ENCODE results near the gene RASGRP3. TPM values are rescaled to one million over a fixed set of nuclear protein-coding genes. Genes with fewer than 3 reads are reported as not detected.

Gene RASGRP3
- total and polyA plus RNA-seq, 2 of the 13 experiments (the other 11 are each of a cell fraction or from before 2014, with no cell fraction given): 0.01 TPM; not detected in 1

DNA sequence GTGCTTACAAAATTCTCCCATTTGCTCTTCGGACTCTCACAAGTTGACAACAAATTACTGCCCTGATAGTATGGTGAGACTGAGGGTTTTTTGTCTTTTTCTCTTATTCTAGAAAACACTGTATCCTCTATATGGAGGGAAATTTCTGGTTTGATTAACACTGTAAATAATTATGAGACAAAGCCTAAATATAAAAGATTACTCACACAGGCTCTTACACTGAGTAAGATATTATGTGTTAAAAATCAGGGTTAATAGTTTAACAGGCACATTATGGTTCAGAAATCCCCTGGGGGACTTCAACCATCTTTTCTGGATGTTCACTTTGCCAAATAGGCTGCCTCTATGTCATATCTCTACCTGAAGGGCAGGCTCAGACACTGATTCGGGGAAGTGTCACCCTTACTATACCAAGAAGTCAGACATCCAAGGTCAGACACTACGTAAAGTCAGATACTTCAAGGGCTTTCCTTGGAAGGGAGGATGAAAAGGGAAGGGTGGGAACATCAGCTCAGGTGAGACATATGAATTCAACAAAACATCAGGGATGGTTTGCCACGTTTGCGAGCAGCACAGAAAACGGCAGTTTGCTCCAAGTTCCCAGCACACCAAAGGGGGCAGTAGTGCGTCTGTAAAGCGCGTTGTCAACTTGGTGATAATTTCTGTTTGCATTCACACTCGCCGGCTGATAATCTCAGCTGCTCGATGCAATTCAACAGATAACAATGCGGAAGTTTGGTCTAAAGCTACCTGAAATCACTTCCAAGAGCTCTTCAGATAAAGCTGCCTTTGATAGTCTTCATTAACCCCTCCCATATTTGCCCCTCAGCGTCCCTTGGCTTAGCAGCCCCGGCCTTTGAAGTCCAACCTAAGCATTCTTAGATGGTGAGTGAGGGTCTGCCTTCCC, 972 bp upstream of the RASGRP3 start (continued):
- TF ChIP-seq, protein P1, sequence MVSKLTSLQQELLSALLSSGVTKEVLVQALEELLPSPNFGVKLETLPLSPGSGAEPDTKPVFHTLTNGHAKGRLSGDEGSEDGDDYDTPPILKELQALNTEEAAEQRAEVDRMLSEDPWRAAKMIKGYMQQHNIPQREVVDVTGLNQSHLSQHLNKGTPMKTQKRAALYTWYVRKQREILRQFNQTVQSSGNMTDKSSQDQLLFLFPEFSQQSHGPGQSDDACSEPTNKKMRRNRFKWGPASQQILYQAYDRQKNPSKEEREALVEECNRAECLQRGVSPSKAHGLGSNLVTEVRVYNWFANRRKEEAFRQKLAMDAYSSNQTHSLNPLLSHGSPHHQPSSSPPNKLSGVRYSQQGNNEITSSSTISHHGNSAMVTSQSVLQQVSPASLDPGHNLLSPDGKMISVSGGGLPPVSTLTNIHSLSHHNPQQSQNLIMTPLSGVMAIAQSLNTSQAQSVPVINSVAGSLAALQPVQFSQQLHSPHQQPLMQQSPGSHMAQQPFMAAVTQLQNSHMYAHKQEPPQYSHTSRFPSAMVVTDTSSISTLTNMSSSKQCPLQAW (CRISPR knock-in tag; IDR thresholded peaks at IDR 0.05): no peak
- TF ChIP-seq ZNF251 (CRISPR knock-in tag; IDR thresholded peaks at IDR 0.05): no peak
- no peak for TF ChIP-seq ZNF34 (CRISPR knock-in tag; IDR thresholded peaks at IDR 0.05; ENCODE audit: borderline replicate concordance)
- no peak for TF ChIP-seq FIP1L1 (IDR thresholded peaks at IDR 0.05; ENCODE audit: borderline replicate concordance, insufficient read depth, low read depth, low read length)
- TF ChIP-seq CHCHD3 (CRISPR knock-in tag; IDR thresholded peaks at IDR 0.05): no peak
- TF ChIP-seq, protein P2, sequence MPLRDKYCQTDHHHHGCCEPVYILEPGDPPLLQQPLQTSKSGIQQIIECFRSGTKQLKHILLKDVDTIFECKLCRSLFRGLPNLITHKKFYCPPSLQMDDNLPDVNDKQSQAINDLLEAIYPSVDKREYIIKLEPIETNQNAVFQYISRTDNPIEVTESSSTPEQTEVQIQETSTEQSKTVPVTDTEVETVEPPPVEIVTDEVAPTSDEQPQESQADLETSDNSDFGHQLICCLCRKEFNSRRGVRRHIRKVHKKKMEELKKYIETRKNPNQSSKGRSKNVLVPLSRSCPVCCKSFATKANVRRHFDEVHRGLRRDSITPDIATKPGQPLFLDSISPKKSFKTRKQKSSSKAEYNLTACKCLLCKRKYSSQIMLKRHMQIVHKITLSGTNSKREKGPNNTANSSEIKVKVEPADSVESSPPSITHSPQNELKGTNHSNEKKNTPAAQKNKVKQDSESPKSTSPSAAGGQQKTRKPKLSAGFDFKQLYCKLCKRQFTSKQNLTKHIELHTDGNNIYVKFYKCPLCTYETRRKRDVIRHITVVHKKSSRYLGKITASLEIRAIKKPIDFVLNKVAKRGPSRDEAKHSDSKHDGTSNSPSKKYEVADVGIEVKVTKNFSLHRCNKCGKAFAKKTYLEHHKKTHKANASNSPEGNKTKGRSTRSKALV (CRISPR knock-in tag; IDR thresholded peaks at IDR 0.05): no peak
- peak; percentile 48 for TF ChIP-seq ELF1 (CRISPR knock-in tag; IDR thresholded peaks at IDR 0.05)
- TF ChIP-seq ZNF335 (CRISPR knock-in tag; IDR thresholded peaks at IDR 0.05): no peak
- TF ChIP-seq FOXA3 (CRISPR knock-in tag; IDR thresholded peaks at IDR 0.05): 0 out of 2 replicates have a peak, but pooled peaks have one; percentile 38
- no peak for TF ChIP-seq DPF2 (CRISPR knock-in tag; IDR thresholded peaks at IDR 0.05; ENCODE audit: borderline replicate concordance, low read depth)
- TF ChIP-seq, protein P3, sequence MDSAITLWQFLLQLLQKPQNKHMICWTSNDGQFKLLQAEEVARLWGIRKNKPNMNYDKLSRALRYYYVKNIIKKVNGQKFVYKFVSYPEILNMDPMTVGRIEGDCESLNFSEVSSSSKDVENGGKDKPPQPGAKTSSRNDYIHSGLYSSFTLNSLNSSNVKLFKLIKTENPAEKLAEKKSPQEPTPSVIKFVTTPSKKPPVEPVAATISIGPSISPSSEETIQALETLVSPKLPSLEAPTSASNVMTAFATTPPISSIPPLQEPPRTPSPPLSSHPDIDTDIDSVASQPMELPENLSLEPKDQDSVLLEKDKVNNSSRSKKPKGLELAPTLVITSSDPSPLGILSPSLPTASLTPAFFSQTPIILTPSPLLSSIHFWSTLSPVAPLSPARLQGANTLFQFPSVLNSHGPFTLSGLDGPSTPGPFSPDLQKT (CRISPR knock-in tag; IDR thresholded peaks at IDR 0.05; ENCODE audit: borderline replicate concordance): no peak
- no peak for TF ChIP-seq ZNF558 (CRISPR knock-in tag; IDR thresholded peaks at IDR 0.05; ENCODE audit: borderline replicate concordance)
- TF ChIP-seq SMARCE1 (IDR thresholded peaks at IDR 0.05; ENCODE audit: borderline replicate concordance): no peak
- no peak for TF ChIP-seq ZNF180 (CRISPR knock-in tag; IDR thresholded peaks at IDR 0.05; ENCODE audit: borderline replicate concordance, low read depth)
- no peak for TF ChIP-seq FOXK2 (IDR thresholded peaks at IDR 0.05)
- no peak for TF ChIP-seq KLF12 (CRISPR knock-in tag; IDR thresholded peaks at IDR 0.05; ENCODE audit: borderline replicate concordance)
- TF ChIP-seq, protein P4, sequence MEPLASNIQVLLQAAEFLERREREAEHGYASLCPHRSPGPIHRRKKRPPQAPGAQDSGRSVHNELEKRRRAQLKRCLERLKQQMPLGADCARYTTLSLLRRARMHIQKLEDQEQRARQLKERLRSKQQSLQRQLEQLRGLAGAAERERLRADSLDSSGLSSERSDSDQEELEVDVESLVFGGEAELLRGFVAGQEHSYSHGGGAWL (CRISPR knock-in tag; IDR thresholded peaks at IDR 0.05): no peak
- TF ChIP-seq ZNF496 (CRISPR knock-in tag; IDR thresholded peaks at IDR 0.05; ENCODE audit: insufficient replicate concordance): no peak
- TF ChIP-seq, protein P5, sequence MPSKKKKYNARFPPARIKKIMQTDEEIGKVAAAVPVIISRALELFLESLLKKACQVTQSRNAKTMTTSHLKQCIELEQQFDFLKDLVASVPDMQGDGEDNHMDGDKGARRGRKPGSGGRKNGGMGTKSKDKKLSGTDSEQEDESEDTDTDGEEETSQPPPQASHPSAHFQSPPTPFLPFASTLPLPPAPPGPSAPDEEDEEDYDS (CRISPR knock-in tag; IDR thresholded peaks at IDR 0.05): no peak
- no peak for TF ChIP-seq KAT7 (CRISPR knock-in tag; IDR thresholded peaks at IDR 0.05; ENCODE audit: borderline replicate concordance)
- TF ChIP-seq AGO1 (IDR thresholded peaks at IDR 0.05; ENCODE audit: low read depth, low read length, poor library complexity, severe bottlenecking): no peak
- TF ChIP-seq RELA (CRISPR knock-in tag; IDR thresholded peaks at IDR 0.05): no peak
- 0 out of 2 replicates have a peak, but pooled peaks have one; percentile 29 for TF ChIP-seq ATF7-NPFF (CRISPR knock-in tag; IDR thresholded peaks at IDR 0.05; ENCODE audit: low read depth)
- 0 out of 2 replicates have a peak, but pooled peaks have one; percentile 31 for TF ChIP-seq ONECUT2 (CRISPR knock-in tag; IDR thresholded peaks at IDR 0.05)
